ENCODE results near the gene FAM222A. TPM values are rescaled to one million over a fixed set of nuclear protein-coding genes. Genes with fewer than 3 reads are reported as not detected.

FAM222A gene
- total RNA-seq, 1 donor from 2014 or later, result 0.99 TPM

- DNase-seq (ENCODE audit: extremely low read depth, low read depth, low spot score), result no peak
Observed at GRCh38 chr12:109710747-109711595, 2.7 kb upstream of the FAM222A start.

DNA sequence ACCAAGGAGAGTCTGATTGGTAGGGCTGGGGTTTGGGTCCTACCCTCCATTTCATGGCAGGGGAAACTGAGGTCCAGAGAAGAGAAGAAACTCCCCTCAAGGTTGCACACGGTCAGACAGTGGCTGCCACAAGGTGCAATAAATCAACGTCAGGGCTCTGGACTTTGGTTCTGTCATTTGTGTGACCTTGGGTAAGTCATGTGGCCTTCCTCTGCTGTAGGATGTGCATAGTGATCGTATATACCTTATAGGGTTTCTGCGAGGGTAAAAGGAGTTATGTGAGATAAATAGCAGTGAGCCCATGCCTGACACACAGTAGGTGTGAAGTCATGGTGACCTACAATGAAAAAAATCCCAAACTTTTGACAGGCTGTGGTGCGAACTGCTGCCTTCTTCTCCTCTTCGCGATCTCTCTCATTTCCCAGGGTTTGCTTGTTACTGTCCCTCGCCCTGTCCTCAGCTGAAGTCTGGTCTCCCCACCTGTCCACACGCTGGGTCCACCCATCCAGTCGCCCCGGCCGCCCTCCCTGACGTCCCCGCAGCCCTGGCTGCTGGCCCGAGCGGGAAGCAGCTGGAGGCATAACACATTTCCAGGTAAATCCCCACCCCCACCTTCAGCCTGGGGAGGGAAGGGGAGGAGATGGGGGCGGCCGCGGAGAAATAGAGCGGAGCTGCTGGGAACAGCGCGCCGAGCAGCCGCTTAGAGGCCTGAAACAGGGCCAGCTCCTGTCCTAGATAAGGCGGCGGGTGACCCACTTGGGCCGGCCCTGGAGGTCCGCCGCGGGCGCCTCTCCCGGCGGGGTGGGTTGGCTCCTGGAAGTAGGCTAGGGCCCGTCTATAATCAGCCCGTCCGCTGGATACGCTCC lies 1.8 kb upstream of the FAM222A start:
- no peak for DNase-seq (ENCODE audit: extremely low read depth, low read depth, low spot score)

DNA sequence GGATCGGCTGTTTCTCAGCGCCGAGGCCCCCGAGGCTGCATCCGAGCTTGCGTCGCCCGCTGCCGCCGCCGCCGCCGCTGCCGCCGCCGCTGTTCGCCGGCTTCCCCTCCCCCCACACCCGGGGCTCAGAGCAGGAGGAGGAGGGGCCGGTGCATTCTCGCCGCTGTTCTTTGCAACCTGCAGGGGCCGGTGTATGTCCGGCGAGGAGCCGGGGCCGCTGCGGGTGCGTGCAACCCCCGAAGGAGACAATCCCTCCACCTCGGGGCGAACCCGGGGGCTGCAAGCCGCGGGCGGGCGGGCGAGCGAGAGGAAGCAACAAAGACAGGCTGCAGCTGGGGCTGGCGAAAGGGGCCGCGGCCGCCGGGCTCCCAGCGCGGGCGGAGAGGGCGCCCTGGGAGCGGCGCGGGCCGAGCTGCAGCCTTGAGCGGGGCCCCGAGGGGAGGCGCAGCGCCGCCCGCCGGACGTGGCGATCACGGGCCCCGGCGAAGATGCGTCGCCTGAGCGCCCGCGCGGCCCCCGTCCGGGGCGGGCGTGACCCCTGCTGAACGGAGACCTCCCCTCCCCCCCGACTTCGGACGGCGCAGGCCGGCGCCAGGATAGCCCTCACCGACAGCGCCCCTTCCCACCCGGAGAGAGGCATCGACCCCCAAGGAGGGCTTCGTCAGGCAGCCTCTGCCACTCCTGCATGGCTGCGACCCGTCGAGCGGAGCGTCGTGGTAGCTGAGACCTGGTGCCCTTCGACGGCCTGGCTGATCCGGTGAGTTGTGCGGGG lies 702 bp downstream of the FAM222A start:
- DNase-seq (ENCODE audit: extremely low read depth, low read depth, low spot score), result no peak

GRCh38 chr12:109714913-109715244 lies 1.3 kb downstream of the FAM222A start:
- DNase-seq (ENCODE audit: extremely low read depth, low read depth, low spot score), result no peak

DNA sequence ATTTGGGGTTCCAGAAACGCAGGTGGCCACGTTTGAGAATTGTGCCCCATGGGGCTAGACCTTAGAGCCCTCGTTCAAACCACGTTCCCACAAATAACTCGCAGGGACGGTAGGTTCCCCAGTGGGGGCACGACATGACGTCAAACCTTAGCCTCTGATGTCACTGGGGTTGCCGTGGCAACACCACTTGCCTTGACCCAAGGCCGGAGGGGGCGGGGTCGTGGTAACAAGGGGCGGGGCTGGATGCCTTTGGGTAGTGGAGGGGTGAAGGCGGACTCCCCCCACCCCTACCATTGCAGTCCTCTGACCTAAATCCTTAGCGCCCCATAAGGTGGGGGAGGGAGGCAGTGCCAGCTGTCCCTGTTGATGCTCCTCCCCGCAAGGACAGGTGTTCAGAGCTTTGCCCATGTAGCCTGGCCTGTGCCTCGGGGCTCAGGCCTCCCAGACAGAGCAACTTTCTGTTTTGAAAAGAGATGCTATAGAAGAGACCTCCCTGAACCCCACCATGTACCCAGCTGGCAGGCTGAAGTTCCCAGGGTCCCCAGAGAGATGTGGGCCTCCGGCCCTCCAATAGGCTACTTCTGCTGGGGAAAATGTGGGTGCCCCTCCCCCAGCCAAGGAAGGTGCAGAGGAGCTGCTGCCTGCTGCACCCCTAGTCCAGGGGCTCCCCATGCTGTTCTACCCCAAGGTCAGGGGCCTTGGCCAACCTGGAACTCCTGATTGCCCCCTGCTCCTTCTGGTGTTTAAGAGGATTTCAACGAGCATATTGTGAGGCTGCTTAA lies 1.9 kb downstream of the FAM222A start:
- no peak for DNase-seq (ENCODE audit: extremely low read depth, low read depth, low spot score)

- DNase-seq (ENCODE audit: extremely low read depth, low read depth, low spot score), result no peak
Observed at GRCh38 chr12:109716092-109716479, 2.5 kb downstream of the FAM222A start.

GRCh38 chr12:109716512-109717389 lies 3.1 kb downstream of the FAM222A start:
- DNase-seq (ENCODE audit: extremely low read depth, low read depth, low spot score), result no peak

- no peak for DNase-seq (ENCODE audit: extremely low read depth, low read depth, low spot score)
Observed at GRCh38 chr12:109717390-109718357, 4.0 kb downstream of the FAM222A start.

- no peak for DNase-seq (ENCODE audit: extremely low read depth, low read depth, low spot score)
Observed at GRCh38 chr12:109718390-109718789, 4.8 kb downstream of the FAM222A start.

- DNase-seq (ENCODE audit: extremely low read depth, low read depth, low spot score), result no peak
Observed at GRCh38 chr12:109719123-109720022, 5.7 kb downstream of the FAM222A start.

DNA sequence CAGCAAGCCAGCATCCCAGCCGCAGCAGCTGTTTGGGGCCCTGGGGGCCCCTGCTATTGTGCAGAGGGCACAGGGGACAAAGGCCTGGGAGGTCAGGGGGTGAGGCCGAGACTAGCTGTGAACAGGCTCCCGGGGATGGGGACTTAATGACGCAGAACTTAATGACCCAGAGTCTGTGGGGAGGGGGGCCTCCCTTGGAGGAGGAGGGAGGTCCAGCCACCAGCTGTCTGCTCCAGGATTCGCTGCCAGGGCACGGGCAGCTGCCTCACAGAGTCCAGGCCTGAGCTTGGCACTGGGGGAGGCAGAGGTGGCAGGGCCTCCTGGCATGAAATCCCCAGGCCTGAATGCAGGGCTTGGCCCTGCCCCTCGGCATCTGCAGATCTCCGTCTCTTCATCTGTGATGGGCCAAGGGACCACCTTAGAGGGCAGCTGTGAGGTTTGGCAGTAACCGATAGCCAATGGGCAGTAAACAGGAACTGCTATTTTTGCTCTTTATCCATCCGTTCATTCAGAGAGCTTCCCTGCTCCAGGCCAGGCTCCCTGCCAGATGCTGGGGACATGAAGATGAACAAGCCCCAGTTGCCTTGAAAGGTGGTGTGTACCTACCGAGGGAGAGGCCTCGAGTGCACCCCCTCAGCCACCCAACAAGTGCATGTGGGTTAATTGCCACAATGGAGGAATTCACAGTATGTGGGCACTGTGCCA lies 6.7 kb downstream of the FAM222A start:
- no peak for DNase-seq (ENCODE audit: extremely low read depth, low read depth, low spot score)

DNA sequence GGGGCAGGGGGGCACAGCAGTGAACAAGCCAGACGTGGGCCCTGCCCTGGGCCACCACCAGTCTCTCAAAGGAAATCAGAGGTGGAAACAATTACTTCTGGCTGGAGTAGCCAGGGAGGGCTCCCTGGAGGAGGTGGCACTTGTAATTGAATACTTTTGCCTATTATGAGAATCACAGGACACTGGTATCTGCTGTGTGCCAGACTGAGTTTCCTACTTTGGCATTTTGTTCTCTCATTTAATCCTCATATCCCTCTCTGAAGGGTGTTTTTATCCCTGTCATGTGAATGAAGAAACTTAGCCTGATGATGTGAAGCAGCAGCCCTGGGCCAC lies 7.2 kb downstream of the FAM222A start:
- no peak for DNase-seq (ENCODE audit: extremely low read depth, low read depth, low spot score)

- no peak for DNase-seq (ENCODE audit: extremely low read depth, low read depth, low spot score)
Observed at GRCh38 chr12:109721276-109721675, 7.7 kb downstream of the FAM222A start.

GRCh38 chr12:109722022-109722720 lies 8.5 kb downstream of the FAM222A start:
- no peak for DNase-seq (ENCODE audit: extremely low read depth, low read depth, low spot score)

DNA sequence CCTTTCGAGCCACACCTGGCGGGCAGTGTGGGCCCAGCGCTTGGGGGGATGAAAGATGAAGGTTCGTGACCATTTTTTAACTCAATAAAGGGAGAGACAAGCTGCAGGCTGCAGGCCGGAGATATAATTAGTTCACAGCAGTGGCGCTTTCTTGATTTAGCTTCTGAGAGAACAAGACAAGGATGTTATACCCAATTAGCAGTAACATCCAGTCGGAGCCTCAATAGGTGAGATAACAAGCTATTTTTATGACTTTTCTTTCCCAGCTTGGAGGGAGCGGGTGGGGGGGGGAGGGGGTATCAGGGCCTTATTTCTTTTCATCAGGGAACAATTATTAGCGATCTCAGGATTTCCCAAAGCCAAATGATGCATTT lies 9.1 kb downstream of the FAM222A start:
- DNase-seq (ENCODE audit: extremely low read depth, low read depth, low spot score), result no peak

DNA sequence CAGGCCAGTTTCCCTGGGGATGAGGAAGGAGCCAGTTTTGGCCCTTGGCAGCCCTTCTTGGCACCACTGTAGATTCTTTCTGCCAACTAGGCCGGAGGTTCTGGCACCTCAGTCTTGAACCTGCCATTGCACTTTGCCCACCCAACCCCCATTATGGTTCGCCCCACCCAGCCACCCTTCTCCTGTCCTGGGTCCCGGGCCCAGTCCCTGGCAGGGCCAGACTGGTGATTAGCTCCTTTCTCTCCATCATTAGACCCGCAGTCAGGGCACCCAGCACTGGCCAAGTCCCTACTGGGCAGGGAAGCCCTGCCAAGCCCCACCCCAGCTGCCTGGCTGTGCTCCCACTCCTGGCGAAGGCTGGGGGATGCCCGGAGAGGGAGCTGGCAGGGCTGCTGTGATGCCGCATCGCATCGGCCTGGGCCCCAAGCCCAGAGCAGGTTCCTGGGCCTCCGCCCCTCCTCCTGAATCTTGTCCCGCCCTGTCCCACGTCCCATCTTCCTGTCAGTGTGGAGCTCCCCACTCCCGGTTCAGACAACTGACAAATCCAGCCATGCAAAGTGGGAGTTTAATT lies 9.8 kb downstream of the FAM222A start:
- DNase-seq (ENCODE audit: extremely low read depth, low read depth, low spot score), result no peak

All from glomerular endothelial cell (primary cell).